Pancreas (tissue), 10 donors: ENCODE measurements around the gene GIMD1. TPM values are rescaled to one million over a fixed set of nuclear protein-coding genes. Genes with fewer than 3 reads are reported as not detected.

Experiments used
- ATAC-seq, 4 donors: fragments of 200-7000 bp; cut with Tn5 transposase; one replicate each; pipeline versions ENCODE4 v1.8.0 to v1.9.1; 2020; ENCODE audit warnings: mild to moderate bottlenecking in 4 of 4, moderate library complexity in 4 of 4
- DNase-seq, 6 donors: peaks; one replicate each; pipeline ENCODE4 v3.0.0-alpha.2; 2020
- FAIRE-seq: peaks from 2 replicates; lab custom pipeline; 2012; peaks lifted over from hg19 to GRCh38; lab: Jason Lieb, UNC
- H3K27ac ChIP-seq, 4 donors: fragments of 200-600 bp; sonication (generic); 1 replicate in 3 of 4; 2 replicates in 1 of 4; pipeline versions ENCODE4 v1.5.0 to v1.8.0; 2020
- H3K27me3 ChIP-seq, 4 donors: fragments of 200-600 bp; one replicate each; pipeline ENCODE4 v1.8.0; 2021
- H3K36me3 ChIP-seq, 3 donors: fragments of 200-600 bp; sonication (generic) in 1 of 3; one replicate each; pipeline versions ENCODE4 v1.5.0 to v1.8.0; 2020 to 2021
- H3K4me1 ChIP-seq, 3 donors: fragments of 200-600 bp; one replicate each; pipeline ENCODE4 v1.8.0; 2021
- H3K4me3 ChIP-seq, 4 donors: fragments of 200-600 bp; sonication (generic) in 2 of 4; one replicate each; pipeline versions ENCODE4 v1.5.0 to v1.8.0; 2020 to 2021
- H3K9me3 ChIP-seq, 4 donors: fragments of 200-600 bp; one replicate each; pipeline ENCODE4 v1.8.0; 2021
- WGBS, 2 donors: extraction: QIAGEN DNeasy Blood & Tissue Kit; methylation state at CpG; one replicate each; pipeline ENCODE4 v1.1.7; 2013; 5-methylcytosine and 5-hydroxymethylcytosine counted together
- intact Hi-C, 3 donors: fragments of 100-400 bp; cut with DNase I; formaldehyde crosslinking; loops; one replicate each; pipeline versions ENCODE4 v1.11.1 to v1.14.2; 2022
- polyA plus RNA-seq, 2 donors: library from polyadenylated mRNA; stranded (reverse); fragments of 200-250 nt; gene quantifications; one replicate each; pipeline ENCODE4 v1.2.3, GENCODE V29; 2013
- total RNA-seq, 6 donors: library from RNA; stranded (reverse); fragmentation: NEBNext Ultra II Directional in 4 of 6; extraction: Animal tissue kit (Norgen Biotek cat#: 25700) in 4 of 6; gene quantifications; one replicate each; pipeline versions ENCODE4 v1.2.1 to v1.2.4, GENCODE V29; 2021 to 2023
- TF ChIP-seq, protein P1 (sequence below), 4 donors: fragments of 200-600 bp; sonication (generic) in 3 of 4; IDR thresholded peaks; one replicate each; pipeline versions ENCODE4 v1.5.0 to v1.8.0; 2021; ENCODE audit warnings: antibody characterized with exemption in 4 of 4
- donor health status: healthy with polysubstance abuse.
- donor health status: DM: no; HTN: no; CAD: no; lungs with moderate emphysema.
- donor health status: DM: no; HTN: no; CAD: no.
- donor health status: control.
- donor health status: control.
- donor health status: Bipolar disorder and iron deficiency.
- donor health status: DM: yes; HTN: yes; CAD: no.
- donor health status: DM: no; HTN: no; CAD: no.
- donor health status: DM: no; HTN: no; CAD: no.
- donor health status: DM: yes; HTN: yes; CAD: no.

The GIMD1 gene
- total and polyA plus RNA-seq, 8 donors, result not detected

DNA sequence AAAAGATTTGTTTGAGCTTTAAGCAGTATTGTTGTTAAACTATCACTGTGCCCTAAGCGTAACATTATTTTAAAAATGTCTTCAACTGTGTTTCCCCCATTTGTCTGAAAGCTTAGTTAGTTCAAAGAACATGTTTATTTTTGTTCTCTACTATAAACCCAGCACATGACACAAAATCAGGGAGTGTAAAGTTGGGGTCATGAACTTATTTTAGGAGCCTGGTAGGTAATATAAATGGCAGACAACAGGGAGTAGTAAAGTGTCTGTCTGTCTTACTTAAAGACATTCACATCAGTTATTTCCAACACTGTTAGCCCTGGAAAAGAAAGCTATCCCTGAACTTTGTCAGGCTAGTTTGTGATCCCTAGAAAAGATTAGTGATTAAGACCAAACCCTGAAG, 48.3 kb downstream of the GIMD1 start:
- H3K27ac ChIP-seq, result no peak overlapping the region
- intact Hi-C loops, result no loop called here
- H3K4me1 ChIP-seq, result peaks cover 14 to 26% (median 23%) of the 10 kb centered on the region in 3 donors
- ATAC-seq (no peak), DNase-seq (no peak), FAIRE-seq (no peak)
- H3K27me3 ChIP-seq, result no peaks in the 10 kb centered on the region
- no peaks in the 10 kb centered on the region for H3K9me3 ChIP-seq
- WGBS, 2 donors, result 95 to 97% methylated on average over 1 of the region's 1 CpG
- TF ChIP-seq, protein P1, sequence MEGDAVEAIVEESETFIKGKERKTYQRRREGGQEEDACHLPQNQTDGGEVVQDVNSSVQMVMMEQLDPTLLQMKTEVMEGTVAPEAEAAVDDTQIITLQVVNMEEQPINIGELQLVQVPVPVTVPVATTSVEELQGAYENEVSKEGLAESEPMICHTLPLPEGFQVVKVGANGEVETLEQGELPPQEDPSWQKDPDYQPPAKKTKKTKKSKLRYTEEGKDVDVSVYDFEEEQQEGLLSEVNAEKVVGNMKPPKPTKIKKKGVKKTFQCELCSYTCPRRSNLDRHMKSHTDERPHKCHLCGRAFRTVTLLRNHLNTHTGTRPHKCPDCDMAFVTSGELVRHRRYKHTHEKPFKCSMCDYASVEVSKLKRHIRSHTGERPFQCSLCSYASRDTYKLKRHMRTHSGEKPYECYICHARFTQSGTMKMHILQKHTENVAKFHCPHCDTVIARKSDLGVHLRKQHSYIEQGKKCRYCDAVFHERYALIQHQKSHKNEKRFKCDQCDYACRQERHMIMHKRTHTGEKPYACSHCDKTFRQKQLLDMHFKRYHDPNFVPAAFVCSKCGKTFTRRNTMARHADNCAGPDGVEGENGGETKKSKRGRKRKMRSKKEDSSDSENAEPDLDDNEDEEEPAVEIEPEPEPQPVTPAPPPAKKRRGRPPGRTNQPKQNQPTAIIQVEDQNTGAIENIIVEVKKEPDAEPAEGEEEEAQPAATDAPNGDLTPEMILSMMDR (IDR thresholded peaks at IDR 0.05), result no peak
- H3K36me3 ChIP-seq, result no peaks in the 10 kb centered on the region
- no peak overlapping the region for H3K4me3 ChIP-seq

DNA sequence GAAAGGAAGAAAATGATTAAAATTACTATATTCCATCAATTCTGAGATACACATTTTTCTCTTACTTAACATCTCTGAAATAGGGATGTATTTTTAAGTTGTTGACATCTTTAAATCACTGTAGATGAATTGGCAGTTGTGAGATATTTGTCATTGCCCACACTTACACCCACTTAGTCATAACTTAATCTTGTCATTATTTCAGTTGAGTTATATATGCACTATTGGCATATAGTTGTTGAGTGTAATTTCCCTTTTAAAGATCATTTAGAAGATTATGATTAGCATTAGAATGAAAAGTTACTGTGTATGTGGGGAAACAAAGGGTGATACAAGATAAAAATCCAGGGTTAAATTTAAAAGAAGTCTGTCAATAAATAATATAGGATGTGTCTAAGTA, 50.1 kb downstream of the GIMD1 start:
- no peak for DNase-seq
- peaks cover 14 to 36% (median 23%) of the 10 kb centered on the region in 3 donors for H3K4me1 ChIP-seq
- TF ChIP-seq, protein P1 (IDR thresholded peaks at IDR 0.05), result no peak
- no peak overlapping the region for H3K27ac ChIP-seq
- FAIRE-seq, result no peak
- no peaks in the 10 kb centered on the region for H3K27me3 ChIP-seq
- intact Hi-C loops, result no loop called here
- H3K36me3 ChIP-seq, result no peaks in the 10 kb centered on the region
- no peaks in the 10 kb centered on the region for H3K9me3 ChIP-seq
- H3K4me3 ChIP-seq, result no peak overlapping the region
- no peak for ATAC-seq

DNA sequence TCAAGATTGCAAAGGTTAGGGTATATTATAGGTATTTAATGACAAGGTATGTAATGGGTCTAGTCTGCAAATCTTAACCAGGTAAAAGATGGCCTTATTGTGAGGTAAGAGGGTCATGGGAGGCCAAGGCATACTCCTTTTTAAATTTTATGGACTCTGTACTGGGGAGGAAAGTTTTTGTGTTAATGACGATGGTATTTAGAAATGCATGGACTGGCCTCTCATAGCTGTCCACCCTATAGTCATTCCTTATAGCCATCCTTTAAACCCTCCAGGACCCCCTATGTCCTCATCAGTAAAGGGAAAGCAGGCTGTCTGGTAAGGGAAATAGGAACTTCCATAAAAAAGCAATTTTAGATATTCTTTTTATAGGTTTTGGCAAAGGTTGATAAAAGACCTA, 50.8 kb downstream of the GIMD1 start:
- TF ChIP-seq, protein P1 (IDR thresholded peaks at IDR 0.05), result no peak

DNA sequence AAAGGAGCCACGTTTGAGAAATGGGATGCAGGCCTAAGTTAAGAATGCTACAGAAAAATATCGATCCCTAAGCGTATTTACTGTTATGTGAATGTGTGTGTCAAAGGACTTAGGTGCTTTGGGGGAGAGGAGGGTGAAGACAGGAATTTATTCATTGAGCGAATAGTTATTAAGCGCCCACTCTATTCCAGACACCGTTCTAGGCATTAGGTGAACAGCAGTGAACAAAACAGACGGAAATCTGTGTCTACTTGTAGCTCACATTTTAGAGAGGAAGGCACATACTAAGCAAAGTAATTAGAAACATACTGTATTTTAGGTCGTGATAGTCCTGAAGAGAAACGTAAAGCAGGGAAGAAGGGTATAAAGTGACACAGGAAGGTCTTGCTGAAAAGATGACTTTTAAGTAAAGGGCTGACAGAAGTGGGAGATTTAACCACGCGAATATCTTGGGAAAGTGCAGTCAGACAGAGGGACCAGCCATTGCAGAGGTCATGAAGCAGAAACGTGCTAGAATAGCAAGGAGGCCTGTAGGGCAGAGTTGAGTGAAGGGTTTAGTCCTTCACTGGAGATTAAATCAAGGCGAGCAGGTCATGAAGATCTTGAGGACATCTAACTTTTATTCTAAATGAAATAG, 51.7 kb downstream of the GIMD1 start:
- FAIRE-seq (no peak), ATAC-seq (no peak), DNase-seq (no peak)
- intact Hi-C loops, result no loop called here
- 1% methylated on average over 13 of the region's 13 CpGs for WGBS, 2 donors
- Histone ChIP-seq H3K27me3 (no peaks in the 10 kb centered on the region), H3K36me3 (no peaks in the 10 kb centered on the region), H3K4me3 (peak overlapping the region; percentile 58 to 81 (median 72)), H3K9me3 (no peaks in the 10 kb centered on the region), H3K27ac (peak overlapping the region; percentile 89 to 93 (median 91)), H3K4me1 (peaks cover 14 to 36% (median 23%) of the 10 kb centered on the region in 3 donors)
- TF ChIP-seq, protein P1 (IDR thresholded peaks at IDR 0.05), result no peak

More for the DNA sequence above, 50.8 kb downstream of the GIMD1 start:
- H3K4me3 ChIP-seq, result peak overlapping the region in 1 of 4 donors; percentile 77
- FAIRE-seq (no peak), ATAC-seq (no peak), DNase-seq (no peak)
- H3K4me1 ChIP-seq, result peaks cover 14 to 36% (median 23%) of the 10 kb centered on the region in 3 donors
- H3K27me3 ChIP-seq, result no peaks in the 10 kb centered on the region
- intact Hi-C loops, result no loop called here
- H3K27ac ChIP-seq, result no peak overlapping the region
- no peaks in the 10 kb centered on the region for H3K36me3 ChIP-seq
- 63 to 75% methylated on average over 1 of the region's 1 CpG for WGBS, 2 donors
- H3K9me3 ChIP-seq, result no peaks in the 10 kb centered on the region
